Hematopoietic multipotent progenitor cell (in vitro differentiated cells): Measurements from ENCODE around the gene EARS2. TPM values are rescaled to one million over a fixed set of nuclear protein-coding genes. Genes with fewer than 3 reads are reported as not detected.
"Not testable (repeated sequence)": the region's sequence is repeated elsewhere in the genome, so short reads cannot be mapped to it uniquely, and the experiment has no call there.

Source experiments
- DNase-seq, 3 donors: peaks; one replicate each; pipeline ENCODE4 v3.0.0-alpha.2; 2011 to 2015; ENCODE audit warnings: low read depth in 2 of 3, low spot score in 2 of 3
- total RNA-seq: library from RNA; depleted of rRNA; stranded (reverse); fragments of >200 nt; gene quantifications from one replicate; pipeline ENCODE4 v1.2.3, GENCODE V29; 2012

Gene EARS2
- total RNA-seq = 35.8 TPM

DNA sequence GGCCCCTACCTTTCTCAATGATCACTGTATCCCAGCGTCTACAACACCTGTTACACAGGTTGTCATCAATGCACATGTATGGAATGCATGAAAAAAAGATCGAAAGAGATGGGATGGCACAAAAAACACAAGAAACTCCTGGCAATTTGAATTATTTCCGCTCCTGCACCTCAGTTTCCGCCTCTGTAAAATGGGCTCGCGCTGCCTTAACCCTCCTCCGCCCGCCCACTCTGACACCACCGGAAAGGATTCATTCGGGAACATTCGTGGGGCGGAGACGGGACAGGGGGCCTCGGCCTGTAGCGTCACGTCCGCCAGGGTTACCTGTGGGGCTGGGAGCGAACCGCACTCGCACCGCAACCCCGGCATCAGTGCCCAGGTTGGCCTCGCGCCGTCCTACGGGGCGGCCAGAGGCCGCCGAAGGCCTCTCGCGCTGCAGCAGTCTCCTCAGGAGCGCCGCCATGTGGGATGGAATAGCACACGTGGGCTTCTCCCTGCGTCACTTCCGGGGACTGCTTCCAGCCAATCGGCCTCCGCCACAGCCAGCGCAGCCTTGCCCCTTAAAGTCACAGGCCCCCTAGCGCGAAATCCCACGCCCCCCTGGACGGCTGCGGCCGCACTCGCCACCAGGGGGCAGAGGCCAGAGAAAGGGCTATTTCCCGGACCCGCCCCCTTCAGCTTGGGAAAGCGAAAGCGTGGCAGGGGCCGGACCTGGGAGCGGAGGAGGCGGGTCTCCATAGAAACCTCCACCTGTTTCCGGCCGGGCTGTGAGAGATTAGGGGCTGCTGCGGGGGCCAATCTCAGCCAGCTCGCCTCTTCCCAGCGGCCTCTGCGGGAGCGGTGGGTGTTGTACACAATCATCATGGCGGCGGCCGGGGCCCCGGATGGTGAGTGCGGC is at the start of gene EARS2, which contains the start of gene UBFD1:
Gene EARS2, minus strand, starts transcription at position 470 of the 898 bp plus-strand sequence. Its CDS starts 7 bp downstream, at position 463.
Gene UBFD1, plus strand, starts transcription at position 847 of the 898 bp plus-strand sequence. Its CDS starts 16 bp downstream, at position 863.
- DNase-seq = peak; percentile 86 to 100 (median 100)

DNA sequence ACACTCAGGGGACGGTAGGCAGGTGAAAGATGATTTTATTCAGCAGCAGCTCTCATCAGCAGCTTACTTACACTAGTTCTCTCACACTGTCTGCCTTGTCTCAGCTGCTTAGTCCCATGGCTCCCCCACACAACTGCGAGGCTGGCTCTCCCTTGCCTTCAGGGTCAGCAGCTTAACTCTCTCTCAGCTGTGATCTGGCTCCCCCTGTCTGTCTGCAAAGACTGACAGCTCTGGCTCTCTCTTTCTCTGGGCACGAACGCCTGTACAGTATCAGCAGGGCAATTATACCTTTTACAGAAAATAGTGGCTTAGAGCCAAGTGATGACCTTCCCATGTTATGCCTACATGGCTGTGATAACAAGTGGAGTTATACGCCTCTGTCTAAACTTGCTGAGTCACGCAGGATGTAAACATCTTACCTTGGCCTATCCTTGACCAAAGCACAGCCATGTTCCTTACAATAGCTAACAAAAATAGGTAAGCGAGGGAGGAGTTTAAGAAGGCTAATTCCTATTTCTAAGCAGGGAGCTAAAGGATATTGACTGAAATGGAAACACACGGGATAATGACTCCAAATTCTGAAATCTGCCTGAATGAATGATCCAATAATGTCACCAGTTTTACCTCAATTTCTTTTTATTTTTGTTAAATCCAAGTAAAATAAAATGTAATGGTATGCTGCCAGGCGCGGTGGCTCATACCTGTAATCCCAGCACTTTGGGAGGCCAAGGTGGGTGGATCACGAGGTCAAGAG is 40.0 kb upstream of the EARS2 start:
- DNase-seq = peak in 2 of 3 donors; percentile 23 to 33

DNA sequence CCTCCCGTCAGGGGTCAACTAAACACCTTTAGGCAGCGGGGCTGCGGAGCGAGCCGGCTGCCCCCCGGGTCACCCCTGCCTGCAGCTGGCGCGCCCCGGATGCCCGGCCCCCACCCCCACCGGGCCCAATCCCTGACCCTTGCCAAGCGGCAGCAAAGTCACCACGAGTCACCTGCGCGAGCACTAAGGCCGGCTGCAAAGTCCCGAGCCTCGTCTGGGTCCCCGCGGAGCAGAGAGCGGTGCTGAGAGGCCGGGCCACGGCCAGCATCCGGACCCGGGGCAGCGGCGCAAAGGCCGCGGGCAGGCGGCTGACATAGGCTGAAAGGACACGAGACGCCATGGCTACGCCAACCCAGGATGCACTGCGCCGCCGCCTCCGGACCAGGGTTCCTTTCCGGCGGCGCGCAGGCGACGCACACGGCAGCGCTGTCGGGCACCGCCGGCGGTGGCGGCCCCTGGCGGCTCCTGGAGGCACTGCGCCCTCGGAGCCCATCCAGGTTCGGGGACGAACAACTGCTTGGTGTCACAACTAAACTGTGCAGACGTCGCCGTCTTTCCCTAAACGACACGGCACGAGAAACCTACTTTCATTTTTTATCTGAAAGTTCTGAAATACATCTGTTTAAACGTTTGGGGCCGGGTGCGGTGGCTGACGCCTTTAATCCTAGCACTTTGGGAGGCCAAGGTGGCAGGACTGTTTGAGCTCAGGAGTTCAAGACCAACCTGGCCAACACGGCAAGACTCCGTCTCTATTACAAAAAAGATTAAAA is 39.0 kb upstream of the EARS2 start, which contains the start of gene NDUFAB1:
Gene NDUFAB1, minus strand, starts transcription at position 366 of the 770 bp plus-strand sequence. Its CDS starts 26 bp downstream, at position 340.
- DNase-seq = peak; percentile 70 to 93 (median 88)

DNA sequence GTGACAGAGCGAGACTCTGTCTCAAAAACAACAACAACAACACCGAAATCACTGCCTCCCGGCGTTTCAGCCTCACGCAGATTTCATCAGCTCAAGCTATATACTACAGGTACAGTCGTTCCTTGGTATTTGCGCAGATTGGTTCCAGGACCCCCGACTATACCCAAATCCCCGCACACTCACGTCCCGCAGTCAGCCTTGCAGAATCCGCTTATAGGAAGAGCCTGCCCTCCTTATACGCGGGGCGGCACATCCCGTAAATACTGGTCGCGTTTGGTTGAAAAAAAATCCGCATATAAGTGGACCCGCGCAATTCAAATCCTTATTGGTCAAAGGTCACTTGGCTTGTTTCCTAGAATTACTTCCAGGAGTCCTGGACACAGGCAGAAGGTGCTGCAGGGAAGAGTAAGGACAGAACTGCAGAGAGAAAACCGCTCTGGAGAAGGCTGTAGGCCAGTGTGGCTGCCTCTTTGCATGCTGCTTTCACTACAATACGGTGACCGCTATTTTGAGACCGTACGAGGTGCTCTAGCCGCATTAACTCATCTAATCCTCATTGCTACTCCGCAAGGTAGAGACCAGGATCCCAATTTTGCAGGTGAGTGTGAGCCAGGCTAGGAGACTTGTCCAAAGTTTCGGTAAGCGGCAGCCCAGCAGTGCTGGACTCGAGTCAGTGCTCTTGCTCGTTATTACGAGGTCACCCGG is 38.2 kb upstream of the EARS2 start:
- DNase-seq = no peak

DNA sequence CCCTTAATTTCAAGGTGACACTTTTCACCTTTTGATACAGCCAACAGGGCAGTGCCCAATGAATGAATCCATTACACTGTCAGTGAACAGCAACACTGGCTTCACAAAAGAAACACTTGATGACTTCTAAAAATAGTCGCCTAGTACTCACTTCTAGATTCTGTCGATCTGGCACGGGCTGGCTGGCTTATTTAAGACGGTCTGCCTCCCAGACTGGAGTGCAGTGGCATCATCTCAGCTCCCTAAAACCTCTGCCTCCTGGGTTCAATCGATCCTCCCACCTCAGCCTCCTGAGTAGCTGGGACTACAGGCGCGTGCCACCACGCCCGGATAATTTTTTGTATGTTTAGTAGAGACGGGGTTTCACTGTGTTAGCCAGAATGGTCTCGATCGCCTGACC is 37.0 kb upstream of the EARS2 start:
- no peak for DNase-seq

DNA sequence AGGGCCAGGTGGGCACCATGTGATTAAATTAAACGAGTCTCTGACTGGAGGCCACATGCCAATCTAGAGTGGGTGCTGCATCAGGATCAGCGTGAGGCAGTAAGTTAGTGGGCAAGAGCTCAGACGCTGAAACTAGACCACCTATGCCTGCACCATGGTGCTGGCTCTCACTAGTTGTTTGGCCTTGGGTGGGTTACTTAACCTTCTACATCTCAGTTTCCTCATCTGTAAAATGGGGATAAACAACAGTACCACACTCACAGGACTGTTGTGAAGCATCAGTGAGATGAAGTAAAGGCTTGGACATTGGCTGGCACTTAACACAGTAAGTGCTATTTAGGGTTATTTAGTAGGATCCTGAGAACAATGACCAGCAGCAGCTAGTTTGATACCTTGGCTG is 33.0 kb upstream of the EARS2 start:
- no peak for DNase-seq

DNA sequence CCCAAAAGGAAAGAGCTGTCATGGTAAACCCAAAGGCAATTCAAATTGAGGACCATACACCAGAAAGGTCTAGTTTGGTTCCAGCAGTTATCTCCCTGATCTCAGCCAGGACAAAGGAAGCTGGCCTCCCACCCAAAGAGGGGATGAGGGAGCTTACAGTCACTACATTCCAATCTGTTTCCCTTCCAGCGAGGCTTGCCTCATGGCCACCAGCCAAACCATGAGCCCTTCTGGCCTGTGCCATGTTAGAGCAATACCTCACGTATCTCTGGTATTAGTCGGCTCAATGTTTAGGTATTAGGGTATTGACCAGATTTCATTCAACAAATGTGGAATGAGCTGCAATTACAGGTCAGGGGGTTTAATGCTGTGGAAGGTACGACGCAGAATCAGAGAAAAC is 30.6 kb upstream of the EARS2 start:
- no peak for DNase-seq

DNA sequence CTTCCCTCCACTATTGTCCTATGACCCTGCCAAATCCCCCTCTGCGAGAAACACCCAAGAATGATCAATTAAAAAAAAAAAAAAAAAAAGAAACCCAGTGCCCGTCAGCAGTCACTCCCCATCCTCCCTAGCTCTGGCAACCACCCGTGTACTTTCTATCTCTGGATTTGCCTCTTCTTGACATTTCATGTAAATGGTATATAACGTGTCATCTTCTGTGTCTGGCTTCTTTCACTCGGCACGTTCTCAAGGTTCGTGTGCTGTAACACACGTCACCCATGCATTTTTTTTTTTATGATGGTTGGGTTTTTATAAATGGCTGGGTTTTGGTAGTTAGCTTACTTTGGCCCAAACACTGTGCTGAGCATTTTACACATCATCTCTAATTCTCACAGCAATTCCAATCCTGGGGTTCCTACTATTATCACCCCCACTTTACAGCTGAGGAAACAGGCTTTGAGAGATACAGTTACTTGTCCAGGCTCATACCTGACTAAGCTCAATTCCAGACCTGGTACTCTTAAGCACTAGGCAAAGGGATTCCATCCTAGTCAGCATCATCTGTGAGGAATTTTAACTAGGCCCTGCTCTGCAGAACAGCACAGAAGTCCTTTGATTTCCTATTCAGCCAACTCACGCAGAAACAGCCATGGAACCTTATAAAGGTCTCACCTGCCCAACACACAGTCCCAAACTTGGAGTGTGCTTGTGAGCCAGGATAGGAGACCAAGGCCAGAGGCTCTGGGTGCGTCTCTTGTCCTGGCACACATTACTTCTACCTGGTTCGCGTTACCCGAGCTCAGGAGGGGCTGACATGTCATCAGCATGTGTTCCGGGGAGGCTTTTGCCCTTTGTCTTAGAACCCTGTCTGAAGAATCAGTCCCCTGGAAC is 27.3 kb upstream of the EARS2 start:
- DNase-seq = no peak

DNA sequence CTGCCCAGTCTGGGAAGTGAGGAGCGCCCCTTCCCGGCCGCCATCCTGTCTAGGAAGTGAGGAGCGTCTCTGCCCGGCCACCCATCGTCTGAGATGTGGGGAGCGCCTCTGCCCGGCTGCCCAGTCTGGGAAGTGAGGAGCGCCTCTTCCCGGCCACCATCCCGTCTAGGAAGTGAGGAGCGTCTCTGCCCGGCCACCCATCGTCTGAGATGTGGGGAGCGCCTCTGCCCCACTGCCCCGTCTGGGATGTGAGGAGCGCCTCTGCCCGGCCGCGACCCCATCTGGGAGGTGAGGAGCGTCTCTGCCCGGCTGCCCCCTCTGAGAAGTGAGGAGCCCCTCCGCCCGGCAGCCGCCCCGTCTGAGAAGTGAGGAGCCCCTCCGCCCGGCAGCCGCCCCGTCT is 26.1 kb upstream of the EARS2 start:
- not testable (repeated sequence) for DNase-seq

DNA sequence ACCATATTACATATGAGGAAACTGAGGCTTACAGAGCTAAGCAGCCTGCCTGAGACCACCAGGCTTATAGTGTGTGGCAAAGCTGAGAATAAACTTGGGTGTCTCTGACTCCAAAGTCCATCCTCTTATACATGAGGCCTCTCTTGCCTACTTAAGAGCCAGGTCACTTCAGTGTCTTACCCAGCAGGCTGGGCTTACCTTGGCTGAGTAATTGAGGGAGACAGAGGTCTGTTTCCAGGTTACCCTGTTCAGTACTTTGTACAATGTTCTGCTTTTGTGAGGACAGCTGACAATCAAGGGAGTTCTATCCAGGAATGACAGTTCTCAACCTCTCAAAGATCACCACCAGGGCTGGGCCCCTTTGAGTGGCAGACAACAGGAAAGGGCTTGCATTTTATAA is 24.6 kb upstream of the EARS2 start:
- DNase-seq = no peak

DNA sequence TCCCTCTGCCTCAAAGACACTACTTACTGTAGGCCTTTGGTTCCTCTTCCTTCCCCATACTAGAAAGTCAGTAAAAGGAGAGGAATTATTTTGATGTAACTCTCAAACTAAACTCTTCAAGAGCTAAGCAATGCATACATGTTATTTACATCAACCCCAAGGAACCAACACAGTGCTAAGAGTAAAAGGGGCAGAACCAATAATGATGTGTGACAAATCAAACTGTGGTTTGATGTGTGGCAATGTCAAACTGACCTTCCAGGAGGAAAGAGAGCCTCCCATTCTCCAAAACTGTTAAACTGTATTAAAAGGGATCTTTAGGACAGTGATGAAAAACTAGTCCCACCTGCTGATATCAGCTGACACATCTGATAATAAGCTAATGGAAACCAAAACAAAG is 23.2 kb upstream of the EARS2 start:
- no peak for DNase-seq

DNA sequence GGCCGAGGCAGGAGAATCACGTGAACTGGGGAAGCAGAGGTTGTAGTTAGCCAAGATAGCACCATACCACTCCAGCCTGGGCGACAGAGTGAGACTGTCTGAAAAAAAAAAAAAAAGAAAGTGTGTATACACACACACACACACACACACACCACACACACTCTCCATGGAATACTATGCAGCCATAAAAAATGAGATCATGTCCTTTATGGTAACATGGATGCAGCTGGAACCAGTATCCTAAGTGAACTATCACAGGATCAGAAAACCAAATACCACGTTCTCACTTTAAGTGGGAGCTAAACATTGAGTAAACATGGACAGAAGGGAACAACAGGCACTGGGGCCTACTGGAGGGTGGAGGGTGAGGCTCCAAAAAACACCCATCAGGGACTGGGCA is 22.2 kb upstream of the EARS2 start:
- DNase-seq = no peak

DNA sequence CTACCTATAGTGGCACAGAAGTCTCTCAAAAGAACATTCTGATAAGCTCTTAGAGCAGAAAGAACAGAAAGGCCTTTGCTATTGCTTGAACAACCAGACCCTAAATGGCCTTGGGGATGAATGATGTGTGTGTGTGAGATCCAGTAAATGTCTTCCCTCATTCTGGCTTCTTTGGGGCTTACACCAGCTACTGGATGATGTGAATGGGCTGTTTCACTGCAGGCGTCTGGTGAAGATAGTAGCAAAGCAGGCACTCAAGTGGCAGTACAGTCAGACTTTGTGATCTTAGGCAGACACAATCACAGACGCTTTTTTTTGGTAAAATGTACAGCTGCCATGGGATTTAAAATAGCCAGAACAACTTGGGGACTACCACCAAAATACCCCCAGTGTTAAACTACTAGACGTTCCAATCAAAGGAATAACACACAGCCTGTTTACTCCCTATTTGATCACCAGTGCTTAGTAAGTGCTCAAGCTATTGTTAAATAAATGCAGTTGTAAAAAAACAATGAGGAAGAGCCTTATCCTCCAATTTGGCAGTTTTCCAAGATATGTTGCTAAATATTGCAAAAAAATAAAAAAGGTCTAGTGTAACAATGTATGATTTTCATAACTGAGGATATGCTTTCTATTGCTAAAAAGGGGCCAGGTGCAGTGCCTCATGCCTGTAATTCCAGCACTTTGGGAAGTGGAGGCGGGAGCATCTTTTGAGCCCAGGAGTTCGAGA is 21.1 kb upstream of the EARS2 start:
- DNase-seq = no peak

DNA sequence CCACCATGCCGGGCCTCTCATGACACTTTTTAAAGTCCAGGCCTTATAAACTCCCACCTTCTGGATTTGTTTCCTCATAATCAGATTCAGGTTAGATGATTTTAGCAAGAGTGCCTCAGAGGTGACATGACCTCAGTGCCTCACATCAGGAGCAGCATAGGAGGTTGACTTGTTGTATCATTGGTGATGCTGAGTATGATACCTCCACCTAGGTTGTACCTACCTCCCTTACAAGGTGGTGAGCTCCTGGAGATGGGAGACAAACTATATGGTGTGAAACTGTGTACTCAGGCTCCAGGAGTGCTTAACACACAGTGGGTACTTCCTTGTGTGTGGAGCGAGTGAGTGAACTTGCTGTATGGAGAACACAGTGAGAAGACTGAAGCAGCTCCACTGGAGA is 20.3 kb upstream of the EARS2 start:
- no peak for DNase-seq

DNA sequence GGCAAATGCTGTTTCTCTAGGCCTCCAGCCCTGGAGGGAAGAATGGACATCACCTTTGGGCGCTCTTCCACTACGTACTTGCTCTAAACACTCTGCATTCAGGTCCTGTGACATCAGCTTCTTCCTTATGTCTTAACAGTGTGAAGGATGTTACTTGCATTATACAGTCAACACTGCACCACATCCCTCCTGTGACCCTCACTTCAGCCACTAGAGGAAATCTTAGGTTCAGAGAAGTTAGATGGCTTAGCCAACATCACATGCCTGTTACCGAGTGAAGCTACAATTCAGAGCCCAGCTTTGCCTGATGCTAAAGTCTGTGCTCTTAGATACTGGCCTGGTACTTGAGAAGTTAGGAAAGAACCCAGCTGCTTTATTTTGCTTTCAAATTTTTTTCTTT is 18.7 kb upstream of the EARS2 start:
- DNase-seq = no peak

DNA sequence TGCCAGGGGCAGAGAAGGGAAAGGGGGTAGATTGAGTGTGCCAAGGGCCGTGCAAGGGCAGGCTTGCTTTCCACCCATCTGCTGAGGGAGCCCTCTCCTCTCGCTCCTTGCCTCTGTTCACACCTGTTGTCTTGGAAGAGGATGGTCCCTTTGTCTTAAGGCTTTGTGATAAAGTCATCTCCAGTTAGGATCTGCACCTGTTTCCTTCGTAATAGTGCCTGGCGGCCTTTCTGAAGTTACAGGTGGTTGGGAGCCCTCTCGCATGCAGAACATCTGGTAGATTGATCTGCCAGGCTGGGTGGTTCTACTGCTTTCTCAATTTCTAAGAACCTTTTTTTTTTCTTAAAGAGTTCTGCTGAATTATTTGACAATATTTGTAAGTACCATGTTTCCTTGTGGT is 16.7 kb upstream of the EARS2 start:
- no peak for DNase-seq

DNA sequence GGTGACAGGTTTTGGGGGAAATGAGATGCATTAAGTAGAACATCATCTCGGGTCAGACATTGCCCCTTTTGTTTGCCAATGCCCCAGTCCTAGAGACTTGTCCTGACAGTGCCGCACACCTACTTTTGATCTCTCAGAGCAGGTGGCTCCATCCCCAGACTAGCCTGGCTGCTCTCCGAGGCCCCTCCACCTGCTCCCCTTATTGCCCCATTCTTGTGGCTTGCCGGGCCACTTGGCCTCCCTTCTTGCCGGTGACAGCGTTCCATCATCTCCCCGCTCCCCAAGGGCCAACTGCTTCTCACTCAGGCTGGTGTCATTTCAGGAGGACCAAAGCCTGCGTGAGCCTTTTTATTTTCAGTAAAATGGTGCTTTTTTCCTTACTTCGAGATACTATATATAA is 15.2 kb upstream of the EARS2 start:
- no peak for DNase-seq

DNA sequence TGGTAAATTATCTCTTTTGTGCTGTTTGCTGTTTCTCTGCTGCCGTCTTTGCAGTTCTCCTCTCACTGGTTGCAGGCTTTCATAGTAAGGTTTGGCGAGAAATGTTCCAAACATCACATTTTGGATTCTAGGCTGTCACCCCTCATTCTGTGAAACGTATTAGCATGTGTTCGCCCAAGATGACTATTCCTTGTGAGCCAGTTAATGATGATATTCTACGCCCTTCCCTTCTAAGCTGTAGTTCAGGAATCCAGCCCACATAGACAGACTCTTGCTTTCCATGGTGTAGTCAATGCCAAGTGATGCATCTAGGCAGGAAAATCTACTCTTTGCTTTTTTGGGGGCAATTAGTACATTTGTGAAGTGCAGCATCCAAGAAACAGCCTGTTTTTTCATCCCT is 14.7 kb upstream of the EARS2 start:
- no peak for DNase-seq
